ENCODE measurements around the gene MYO15B.

MYO15B gene

DNA sequence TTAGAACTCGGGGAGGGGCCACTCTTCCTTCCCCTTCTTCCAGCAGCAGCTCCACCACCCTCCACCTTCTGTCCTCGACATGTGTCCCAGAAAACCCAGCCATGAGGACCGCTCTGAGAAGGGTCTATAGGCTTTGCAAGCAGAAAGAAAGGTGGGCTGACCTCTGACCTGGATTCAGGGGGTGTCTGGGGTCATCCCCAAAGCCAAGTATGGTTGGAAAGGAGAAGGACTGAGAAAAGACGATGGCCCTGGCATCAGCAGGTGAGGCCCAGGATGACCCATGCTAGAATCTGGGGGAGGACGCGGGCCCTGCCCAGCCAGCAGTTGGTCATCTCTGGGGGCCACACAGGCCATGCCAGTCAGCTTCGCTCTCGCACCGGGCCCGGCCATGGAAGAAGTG, 39.5 kb downstream of the MYO15B start:
- H2AFZ ChIP-seq (ENCODE audit: low read depth, low read length), result no peak overlapping the region
- H3K4me3 ChIP-seq (ENCODE audit: low read depth in 1 of 2, low read length in 2 of 2), result no peak overlapping the region
- DNase-seq, result no peak
- H3K36me3 ChIP-seq (ENCODE audit: insufficient read depth, low read length), result peaks cover 25% of the 10 kb centered on the region
- H3K79me2 ChIP-seq (ENCODE audit: insufficient read depth, low read length), result no peaks in the 10 kb centered on the region
- no peak overlapping the region for H3K9ac ChIP-seq (ENCODE audit: low read depth, low read length)
- no peak overlapping the region for H3K27ac ChIP-seq (ENCODE audit: low read length)
- no peaks in the 10 kb centered on the region for H3K9me3 ChIP-seq (ENCODE audit: insufficient read depth, low read length, severe bottlenecking)
- no peak overlapping the region for H3K4me2 ChIP-seq (ENCODE audit: insufficient read depth, low read length)
- ATAC-seq (ENCODE audit: insufficient read depth, low read depth), result no peak
- no peaks in the 10 kb centered on the region for H3K4me1 ChIP-seq (ENCODE audit: insufficient read depth, low read length)
- no peak for TF ChIP-seq EZH2 (IDR thresholded peaks at IDR 0.05; ENCODE audit: borderline replicate concordance, low read depth, low read length, severe bottlenecking)
- TF ChIP-seq, protein P1, sequence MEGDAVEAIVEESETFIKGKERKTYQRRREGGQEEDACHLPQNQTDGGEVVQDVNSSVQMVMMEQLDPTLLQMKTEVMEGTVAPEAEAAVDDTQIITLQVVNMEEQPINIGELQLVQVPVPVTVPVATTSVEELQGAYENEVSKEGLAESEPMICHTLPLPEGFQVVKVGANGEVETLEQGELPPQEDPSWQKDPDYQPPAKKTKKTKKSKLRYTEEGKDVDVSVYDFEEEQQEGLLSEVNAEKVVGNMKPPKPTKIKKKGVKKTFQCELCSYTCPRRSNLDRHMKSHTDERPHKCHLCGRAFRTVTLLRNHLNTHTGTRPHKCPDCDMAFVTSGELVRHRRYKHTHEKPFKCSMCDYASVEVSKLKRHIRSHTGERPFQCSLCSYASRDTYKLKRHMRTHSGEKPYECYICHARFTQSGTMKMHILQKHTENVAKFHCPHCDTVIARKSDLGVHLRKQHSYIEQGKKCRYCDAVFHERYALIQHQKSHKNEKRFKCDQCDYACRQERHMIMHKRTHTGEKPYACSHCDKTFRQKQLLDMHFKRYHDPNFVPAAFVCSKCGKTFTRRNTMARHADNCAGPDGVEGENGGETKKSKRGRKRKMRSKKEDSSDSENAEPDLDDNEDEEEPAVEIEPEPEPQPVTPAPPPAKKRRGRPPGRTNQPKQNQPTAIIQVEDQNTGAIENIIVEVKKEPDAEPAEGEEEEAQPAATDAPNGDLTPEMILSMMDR (IDR thresholded peaks at IDR 0.05; ENCODE audit: borderline replicate concordance, extremely low read depth, low read length, poor library complexity, severe bottlenecking), result no peak
- 0 out of 2 replicates have a peak, but pooled peaks cover 8% of the 10 kb centered on the region for H4K20me1 ChIP-seq (ENCODE audit: insufficient read depth, low read length)
- no peaks in the 10 kb centered on the region for H3K27me3 ChIP-seq (ENCODE audit: insufficient read depth, low read length, poor library complexity)

DNA sequence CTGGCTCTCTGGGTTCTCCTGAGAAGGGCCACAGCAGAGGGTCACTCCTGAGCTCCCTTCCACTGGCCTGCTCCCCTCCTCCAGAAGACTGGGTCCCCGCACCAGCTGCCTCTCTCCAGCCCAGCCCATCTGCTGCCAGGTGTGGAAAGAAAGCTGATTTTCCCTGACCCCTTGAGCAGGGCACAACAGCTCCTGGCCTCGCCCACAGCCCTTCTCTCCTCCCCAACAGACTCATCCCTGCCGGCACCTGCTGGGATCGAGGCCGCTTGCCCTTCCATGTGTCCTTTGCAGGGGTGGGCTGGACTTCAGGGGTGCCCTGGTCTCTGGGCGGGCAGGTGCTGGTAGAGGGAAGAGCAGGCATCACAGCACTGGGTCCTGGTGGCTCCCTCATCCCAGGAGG, 40.8 kb downstream of the MYO15B start:
- no peak overlapping the region for H3K9ac ChIP-seq (ENCODE audit: low read depth, low read length)
- H3K4me1 ChIP-seq (ENCODE audit: insufficient read depth, low read length), result peaks cover 5% of the 10 kb centered on the region

DNA sequence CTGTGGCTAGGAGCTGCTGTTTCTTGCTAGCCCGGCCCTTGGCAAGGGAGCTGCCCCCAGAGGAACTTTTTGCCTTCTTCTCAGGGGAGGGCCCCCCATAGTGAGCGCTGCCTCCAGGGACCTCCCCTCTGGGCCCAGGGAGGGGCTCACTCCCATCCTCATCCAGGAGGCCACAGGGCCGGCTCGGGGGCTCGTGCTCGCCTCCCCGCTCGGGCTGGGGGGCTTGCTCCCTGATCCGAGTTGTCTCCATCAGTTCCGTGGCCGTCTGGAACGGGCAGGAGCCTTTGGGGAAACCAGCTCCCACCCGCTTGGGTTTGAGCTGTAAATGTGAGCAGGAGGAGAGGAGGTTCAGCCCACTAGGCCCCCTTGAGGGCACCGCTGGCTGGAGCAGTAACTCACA, 41.6 kb downstream of the MYO15B start:
- Histone ChIP-seq H3K27ac (ENCODE audit: low read length) (no peak overlapping the region), H3K9me3 (ENCODE audit: insufficient read depth, low read length, severe bottlenecking) (no peaks in the 10 kb centered on the region), H3K27me3 (ENCODE audit: insufficient read depth, low read length, poor library complexity) (no peaks in the 10 kb centered on the region), H3K4me3 (ENCODE audit: low read depth in 1 of 2, low read length in 2 of 2) (no peak overlapping the region), H3K4me1 (ENCODE audit: insufficient read depth, low read length) (peaks cover 11% of the 10 kb centered on the region), H4K20me1 (ENCODE audit: insufficient read depth, low read length) (peaks cover 21% of the 10 kb centered on the region), H3K4me2 (ENCODE audit: insufficient read depth, low read length) (no peak overlapping the region), H3K36me3 (ENCODE audit: insufficient read depth, low read length) (peaks cover 26% of the 10 kb centered on the region), H2AFZ (ENCODE audit: low read depth, low read length) (no peak overlapping the region), H3K79me2 (ENCODE audit: insufficient read depth, low read length) (no peaks in the 10 kb centered on the region), H3K9ac (ENCODE audit: low read depth, low read length) (no peak overlapping the region)
- no peak for ATAC-seq (ENCODE audit: insufficient read depth, low read depth)
- no peak for DNase-seq
- TF ChIP-seq, protein P1 (IDR thresholded peaks at IDR 0.05; ENCODE audit: borderline replicate concordance, extremely low read depth, low read length, poor library complexity, severe bottlenecking), result no peak
- TF ChIP-seq EZH2 (IDR thresholded peaks at IDR 0.05; ENCODE audit: borderline replicate concordance, low read depth, low read length, severe bottlenecking), result no peak

More for the DNA sequence above, 40.8 kb downstream of the MYO15B start:
- DNase-seq, result no peak
- H3K4me3 ChIP-seq (ENCODE audit: low read depth in 1 of 2, low read length in 2 of 2), result no peak overlapping the region
- H4K20me1 ChIP-seq (ENCODE audit: insufficient read depth, low read length), result peaks cover 17% of the 10 kb centered on the region
- H3K4me2 ChIP-seq (ENCODE audit: insufficient read depth, low read length), result no peak overlapping the region
- no peaks in the 10 kb centered on the region for H3K9me3 ChIP-seq (ENCODE audit: insufficient read depth, low read length, severe bottlenecking)
- H2AFZ ChIP-seq (ENCODE audit: low read depth, low read length), result no peak overlapping the region
- no peak for ATAC-seq (ENCODE audit: insufficient read depth, low read depth)
- TF ChIP-seq, protein P1 (IDR thresholded peaks at IDR 0.05; ENCODE audit: borderline replicate concordance, extremely low read depth, low read length, poor library complexity, severe bottlenecking), result no peak
- no peak for TF ChIP-seq EZH2 (IDR thresholded peaks at IDR 0.05; ENCODE audit: borderline replicate concordance, low read depth, low read length, severe bottlenecking)
- H3K27ac ChIP-seq (ENCODE audit: low read length), result no peak overlapping the region
- no peaks in the 10 kb centered on the region for H3K27me3 ChIP-seq (ENCODE audit: insufficient read depth, low read length, poor library complexity)
- no peaks in the 10 kb centered on the region for H3K79me2 ChIP-seq (ENCODE audit: insufficient read depth, low read length)
- peaks cover 26% of the 10 kb centered on the region for H3K36me3 ChIP-seq (ENCODE audit: insufficient read depth, low read length)
